IMR-90 (cell line): Measurements from ENCODE around the gene AMZ1.

Experiments
- BHLHE40 ChIP-seq: fragments of 150-350 bp; IDR thresholded peaks from 2 replicates; pipeline ENCODE4 v1.6.1; 2016; ENCODE audit warnings: mild to moderate bottlenecking, low read depth, low read length
- CEBPB ChIP-seq: IDR thresholded peaks from 2 replicates; pipeline ENCODE4 v1.6.1; 2012; ENCODE audit warnings: low read depth, low read length, improper control_type of control experiment
- CHD1 ChIP-seq: IDR thresholded peaks from 2 replicates; pipeline ENCODE4 v1.6.1; 2012; ENCODE audit warnings: low read depth, low read length, improper control_type of control experiment
- CTCF ChIP-seq: conservative IDR thresholded peaks from 2 replicates; pipeline ENCODE4 v1.5.1; 2012; ENCODE audit warnings: mild to moderate bottlenecking, low read depth, low read length, improper control_type of control experiment
- ELK1 ChIP-seq: fragments of 150-350 bp; IDR thresholded peaks from 2 replicates; pipeline ENCODE4 v1.6.1; 2016; ENCODE audit warnings: low read depth, mild to moderate bottlenecking, low read length, moderate library complexity, borderline replicate concordance
- MAFK ChIP-seq: IDR thresholded peaks from 2 replicates; pipeline ENCODE4 v1.6.1; 2012; ENCODE audit warnings: low read depth, low read length, improper control_type of control experiment
- MAZ ChIP-seq: IDR thresholded peaks from 2 replicates; pipeline ENCODE4 v1.6.1; 2012; ENCODE audit warnings: low read depth, mild to moderate bottlenecking, low read length, improper control_type of control experiment, moderate library complexity, borderline replicate concordance
- MXI1 ChIP-seq: IDR thresholded peaks from 2 replicates; pipeline ENCODE4 v1.6.1; 2012; ENCODE audit warnings: low read depth, mild to moderate bottlenecking, low read length, moderate library complexity, borderline replicate concordance
- POLR2A ChIP-seq: IDR thresholded peaks from 2 replicates; pipeline ENCODE4 v1.6.1; 2012; ENCODE audit warnings: mild to moderate bottlenecking, low read depth, low read length
- RAD21 ChIP-seq: IDR thresholded peaks from 2 replicates; pipeline ENCODE4 v1.6.1; 2012; ENCODE audit warnings: low read length, improper control_type of control experiment
- RCOR1 ChIP-seq: IDR thresholded peaks from 2 replicates; pipeline ENCODE4 v1.6.1; 2012; ENCODE audit warnings: mild to moderate bottlenecking, low read length, improper control_type of control experiment; ENCODE audit not compliant: insufficient replicate concordance
- RFX5 ChIP-seq: IDR thresholded peaks from 2 replicates; pipeline ENCODE4 v1.8.0; 2012; ENCODE audit warnings: low read depth, mild to moderate bottlenecking, low read length, moderate library complexity
- SMC3 ChIP-seq: fragments of 150-350 bp; IDR thresholded peaks from 2 replicates; pipeline ENCODE4 v1.6.1; 2016; ENCODE audit warnings: low read depth, mild to moderate bottlenecking, antibody characterized with exemption, low read length, moderate library complexity
- USF2 ChIP-seq: fragments of 150-350 bp; IDR thresholded peaks from 2 replicates; pipeline ENCODE4 v1.6.1; 2017; ENCODE audit warnings: mild to moderate bottlenecking, antibody characterized with exemption, low read length, low read depth

- TF ChIP-seq CHD1, result no peak
- no peak for TF ChIP-seq CTCF
- no peak for TF ChIP-seq POLR2A
- TF ChIP-seq CEBPB, result no peak
- no peak for TF ChIP-seq RCOR1
- no peak for TF ChIP-seq MXI1
- no peak for TF ChIP-seq SMC3
- no peak for TF ChIP-seq RFX5
- TF ChIP-seq MAZ, result no peak
- no peak for TF ChIP-seq BHLHE40
- TF ChIP-seq ELK1, result no peak
- TF ChIP-seq USF2, result no peak
- no peak for TF ChIP-seq RAD21
- TF ChIP-seq MAFK, result no peak
Measured at GRCh38 chr7:2720024-2720423, 32.0 kb downstream of the AMZ1 start.
